PC-9 (cell line): ENCODE results near the gene POLD3. TPM values are rescaled to one million over a fixed set of nuclear protein-coding genes. Genes with fewer than 3 reads are reported as not detected.

Source experiments
- BruUV-seq: library from RNA; stranded (reverse); fragments of 400-500 nt; replicated peaks from 2 replicates; lab custom pipeline; 2021; lab: Mats Ljungman, UMichigan
- CTCF ChIA-PET: fragments of 300-600 bp; sonication (Branson Sonifier 250); formaldehyde crosslinking; loops from one replicate; lab custom pipeline; 2022; ENCODE audit warnings: antibody characterized with exemption; lab: Charles Lee
- POLR2A ChIA-PET: fragments of 300-600 bp; sonication (Branson Sonifier 250); formaldehyde crosslinking; loops from one replicate; lab custom pipeline; 2022; ENCODE audit warnings: antibody characterized with exemption; ENCODE audit not compliant: unreplicated experiment; lab: Charles Lee
- DNase-seq, 2 experiments: peaks; one replicate each; pipeline versions ENCODE4 v3.0.0 to v3.0.0-alpha.2; 2015 to 2022; ENCODE audit warnings: mixed read lengths in 1 of 2
- H2AFZ ChIP-seq: fragments of 200-600 bp; sonication (generic); 2 replicates; pipeline ENCODE4 v1.8.1; 2017; ENCODE audit warnings: antibody characterized with exemption
- H3F3A ChIP-seq: fragments of 200-600 bp; sonication (generic); 2 replicates; pipeline ENCODE4 v1.8.1; 2017; ENCODE audit warnings: antibody characterized with exemption, mild to moderate bottlenecking, low read depth; ENCODE audit not compliant: insufficient read depth
- H3K27ac ChIP-seq: fragments of 200-600 bp; sonication (generic); 2 replicates; pipeline ENCODE4 v1.6.1; 2016; ENCODE audit warnings: mixed run types
- H3K27me3 ChIP-seq: fragments of 200-600 bp; sonication (generic); 2 replicates; pipeline ENCODE4 v1.6.1; 2016; ENCODE audit warnings: low read depth, mixed run types; ENCODE audit not compliant: insufficient read depth
- H3K36me3 ChIP-seq: fragments of 200-600 bp; sonication (generic); 2 replicates; pipeline ENCODE4 v1.6.1; 2016; ENCODE audit warnings: low read depth, mixed run types
- H3K4me1 ChIP-seq: fragments of 200-600 bp; sonication (generic); replicated peaks from 2 replicates; pipeline ENCODE4 v1.6.1; 2016; ENCODE audit warnings: mixed run types; ENCODE audit not compliant: insufficient read depth
- H3K4me2 ChIP-seq: fragments of 200-600 bp; sonication (generic); 2 replicates; pipeline ENCODE4 v1.6.1; 2017; ENCODE audit warnings: mixed run types
- H3K4me3 ChIP-seq: fragments of 200-600 bp; sonication (generic); 2 replicates; pipeline ENCODE4 v1.6.1; 2016; ENCODE audit warnings: mixed run types
- H3K79me2 ChIP-seq: fragments of 200-600 bp; sonication (generic); 2 replicates; pipeline ENCODE4 v1.6.1; 2017; ENCODE audit warnings: low read depth, mixed run types
- H3K9me2 ChIP-seq: fragments of 200-600 bp; sonication (generic); 2 replicates; pipeline ENCODE4 v1.8.1; 2017; ENCODE audit warnings: mild to moderate bottlenecking; ENCODE audit not compliant: insufficient read depth
- H3K9me3 ChIP-seq: fragments of 200-600 bp; sonication (generic); 2 replicates; pipeline ENCODE4 v1.8.1; 2016; ENCODE audit warnings: low read depth; ENCODE audit not compliant: insufficient read depth
- H4K20me1 ChIP-seq: fragments of 200-600 bp; sonication (generic); 2 replicates; pipeline ENCODE4 v1.8.1; 2017; ENCODE audit not compliant: insufficient read depth
- EZH2 ChIP-seq: fragments of 200-600 bp; sonication (generic); IDR thresholded peaks from 2 replicates; pipeline ENCODE4 v1.8.0; 2017; ENCODE audit warnings: antibody characterized with exemption, low read depth
- intact Hi-C: fragments of 100-400 bp; cut with micrococcal nuclease; formaldehyde crosslinking; loops from one replicate; pipeline ENCODE4 v1.10.0; 2022; ENCODE audit not compliant: unreplicated experiment
- total RNA-seq: library from RNA; stranded (reverse); gene quantifications from 2 replicates; pipeline ENCODE4 v1.2.3, GENCODE V29; 2021
- TF ChIP-seq, protein P1 (sequence below): fragments of 200-600 bp; sonication (generic); conservative IDR thresholded peaks from 2 replicates; pipeline ENCODE4 v1.6.1; 2017; ENCODE audit warnings: mixed run types, antibody characterized with exemption, mild to moderate bottlenecking, moderate library complexity

Gene POLD3
- total RNA-seq, 1 experiment from 2014 or later: 44.1 TPM

DNA sequence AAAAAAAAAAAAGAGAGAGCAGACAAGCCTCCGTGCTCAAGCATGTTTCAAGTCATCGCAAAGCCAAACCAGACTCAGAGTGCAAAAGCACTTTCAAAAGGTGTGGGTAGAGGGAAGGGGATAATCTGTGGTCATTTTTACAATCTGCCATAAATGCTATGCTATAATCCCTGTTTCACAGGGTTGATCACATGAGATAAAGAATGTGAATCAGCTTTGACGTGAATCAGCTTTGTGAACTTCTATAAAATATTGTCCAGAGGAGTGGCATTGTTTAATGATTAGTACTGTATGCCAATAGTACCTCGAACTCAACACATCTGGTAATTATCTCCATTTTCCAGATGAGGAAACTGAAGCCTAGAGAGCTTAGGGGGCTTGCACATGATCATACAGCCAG, 20.0 kb upstream of the POLD3 start:
- POLR2A ChIA-PET: interaction anchor here (0.6 kb wide), 2 partner anchors 29 to 336 kb away, joined by 6 to 25 read pairs; no protein-coding TSS in a partner anchor
- Histone ChIP-seq H3K27me3 (no peaks in the 10 kb centered on the region), H3K4me3 (no peak overlapping the region), H3K4me1 (no peaks in the 10 kb centered on the region), H3F3A (no peaks in the 10 kb centered on the region), H3K9me3 (no peaks in the 10 kb centered on the region), H3K36me3 (no peaks in the 10 kb centered on the region), H3K79me2 (no peaks in the 10 kb centered on the region), H2AFZ (no peak overlapping the region), H4K20me1 (no peaks in the 10 kb centered on the region), H3K9me2 (no peaks in the 10 kb centered on the region), H3K4me2 (no peak overlapping the region), H3K27ac (no peak overlapping the region)
- DNase-seq: no peak
- no TSS peak for BruUV-seq
- no peak for TF ChIP-seq EZH2
- TF ChIP-seq, protein P1, sequence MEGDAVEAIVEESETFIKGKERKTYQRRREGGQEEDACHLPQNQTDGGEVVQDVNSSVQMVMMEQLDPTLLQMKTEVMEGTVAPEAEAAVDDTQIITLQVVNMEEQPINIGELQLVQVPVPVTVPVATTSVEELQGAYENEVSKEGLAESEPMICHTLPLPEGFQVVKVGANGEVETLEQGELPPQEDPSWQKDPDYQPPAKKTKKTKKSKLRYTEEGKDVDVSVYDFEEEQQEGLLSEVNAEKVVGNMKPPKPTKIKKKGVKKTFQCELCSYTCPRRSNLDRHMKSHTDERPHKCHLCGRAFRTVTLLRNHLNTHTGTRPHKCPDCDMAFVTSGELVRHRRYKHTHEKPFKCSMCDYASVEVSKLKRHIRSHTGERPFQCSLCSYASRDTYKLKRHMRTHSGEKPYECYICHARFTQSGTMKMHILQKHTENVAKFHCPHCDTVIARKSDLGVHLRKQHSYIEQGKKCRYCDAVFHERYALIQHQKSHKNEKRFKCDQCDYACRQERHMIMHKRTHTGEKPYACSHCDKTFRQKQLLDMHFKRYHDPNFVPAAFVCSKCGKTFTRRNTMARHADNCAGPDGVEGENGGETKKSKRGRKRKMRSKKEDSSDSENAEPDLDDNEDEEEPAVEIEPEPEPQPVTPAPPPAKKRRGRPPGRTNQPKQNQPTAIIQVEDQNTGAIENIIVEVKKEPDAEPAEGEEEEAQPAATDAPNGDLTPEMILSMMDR: no peak
- intact Hi-C loops: no loop called here
- CTCF ChIA-PET: interaction anchor here (0.6 to 3.9 kb wide), 3 partner anchors 49 to 120 kb away, joined by 3 to 80 read pairs (median 6); no protein-coding TSS in a partner anchor

DNA sequence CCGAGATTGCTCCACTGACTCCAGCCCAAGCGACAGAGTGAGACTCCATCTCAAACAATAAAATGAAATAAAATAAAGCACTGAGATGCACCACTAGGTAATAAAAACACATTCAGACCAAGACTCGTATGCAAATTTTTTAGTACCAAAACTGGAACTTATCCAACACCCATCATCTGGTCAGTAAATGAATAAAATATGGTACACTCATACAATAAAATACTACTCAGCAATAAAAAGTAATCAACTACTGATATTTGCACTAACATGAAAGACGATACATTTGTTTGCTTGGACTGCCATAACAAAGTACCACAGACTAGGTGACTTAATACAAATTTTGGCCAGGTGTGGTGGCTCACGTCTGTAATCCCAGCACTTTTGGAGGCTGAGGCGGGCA, 17.8 kb upstream of the POLD3 start:
- Histone ChIP-seq H3F3A (no peaks in the 10 kb centered on the region), H3K9me2 (no peaks in the 10 kb centered on the region), H3K4me1 (no peaks in the 10 kb centered on the region), H4K20me1 (no peaks in the 10 kb centered on the region), H3K36me3 (no peaks in the 10 kb centered on the region), H3K27ac (no peak overlapping the region), H2AFZ (no peak overlapping the region), H3K9me3 (no peaks in the 10 kb centered on the region), H3K4me2 (no peak overlapping the region), H3K27me3 (no peaks in the 10 kb centered on the region), H3K4me3 (no peak overlapping the region), H3K79me2 (no peaks in the 10 kb centered on the region)
- no peak for DNase-seq
- ChIA-PET CTCF (no interaction called here), POLR2A (no interaction called here)
- TF ChIP-seq, protein P1: no peak
- TF ChIP-seq EZH2: no peak
- intact Hi-C loops: no loop called here
- no TSS peak for BruUV-seq

- H3K27ac ChIP-seq: no peak overlapping the region
- no peaks in the 10 kb centered on the region for H3K36me3 ChIP-seq
- peaks cover 6% of the 10 kb centered on the region for H3K4me1 ChIP-seq
- no peak overlapping the region for H2AFZ ChIP-seq
- no TSS peak for BruUV-seq
- H3K9me2 ChIP-seq: no peaks in the 10 kb centered on the region
- no peak for TF ChIP-seq EZH2
- TF ChIP-seq, protein P1: no peak
- H4K20me1 ChIP-seq: no peaks in the 10 kb centered on the region
- intact Hi-C loops: no loop called here
- no peaks in the 10 kb centered on the region for H3K79me2 ChIP-seq
- no peaks in the 10 kb centered on the region for H3K9me3 ChIP-seq
- H3K4me3 ChIP-seq: no peak overlapping the region
- H3K27me3 ChIP-seq: no peaks in the 10 kb centered on the region
- ChIA-PET POLR2A (no interaction called here), CTCF (interaction anchor here (1.0 kb wide), 1 partner anchor 122 kb away, joined by 3 read pairs; no protein-coding TSS in a partner anchor)
- 0 out of 2 replicates have a peak, but pooled peaks cover 4% of the 10 kb centered on the region for H3F3A ChIP-seq
- no peak for DNase-seq
- no peak overlapping the region for H3K4me2 ChIP-seq
Observed at GRCh38 chr11:74575999-74576398, 16.4 kb upstream of the POLD3 start.
